ENCODE results near the gene PHF3. TPM values are rescaled to one million over a fixed set of nuclear protein-coding genes. Genes with fewer than 3 reads are reported as not detected.

Gene PHF3
- total RNA-seq, 4 donors from 2014 or later: 60.0 to 98.1 (median 79.8) TPM

- no peak overlapping the region for H3K27ac ChIP-seq
- H3K27me3 ChIP-seq: no peaks in the 10 kb centered on the region
- no peak overlapping the region for H3K4me3 ChIP-seq
- no peaks in the 10 kb centered on the region for H3K36me3 ChIP-seq
- WGBS, 2 donors (ENCODE audit: low coverage in 1 of 2): 89 to 92% methylated on average over 2 of the region's 2 CpGs
- TF ChIP-seq POLR2A (IDR thresholded peaks at IDR 0.05): no peak
- TF ChIP-seq POLR2AphosphoS5 (IDR thresholded peaks at IDR 0.05): no peak
- TF ChIP-seq EP300 (IDR thresholded peaks at IDR 0.05): no peak
- no peak for TF ChIP-seq CTCF (IDR thresholded peaks at IDR 0.05)
- H3K9me3 ChIP-seq: no peaks in the 10 kb centered on the region
- ATAC-seq: no peak
- H3K4me1 ChIP-seq: peaks cover 0 to 75% (median 8%) of the 10 kb centered on the region in 3 donors
Measured at GRCh38 chr6:63652980-63653379, 17.4 kb downstream of the PHF3 start.

GRCh38 chr6:63660757-63661156 lies 25.2 kb downstream of the PHF3 start:
- TF ChIP-seq CTCF (IDR thresholded peaks at IDR 0.05): no peak
- TF ChIP-seq POLR2AphosphoS5 (IDR thresholded peaks at IDR 0.05): no peak
- no peak for TF ChIP-seq EP300 (IDR thresholded peaks at IDR 0.05)
- no peak for TF ChIP-seq POLR2A (IDR thresholded peaks at IDR 0.05)
- no peaks in the 10 kb centered on the region for H3K9me3 ChIP-seq
- no peak for ATAC-seq
- H3K27ac ChIP-seq: no peak overlapping the region
- no peaks in the 10 kb centered on the region for H3K27me3 ChIP-seq
- peaks cover 0 to 81% (median 5%) of the 10 kb centered on the region in 3 donors for H3K4me1 ChIP-seq
- no peak overlapping the region for H3K4me3 ChIP-seq
- H3K36me3 ChIP-seq: no peaks in the 10 kb centered on the region
- WGBS, 2 donors (ENCODE audit: low coverage in 1 of 2): 14 to 36% methylated on average over 1 of the region's 1 CpG

GRCh38 chr6:63661769-63662168 lies 26.2 kb downstream of the PHF3 start:
- Histone ChIP-seq H3K4me3 (no peak overlapping the region), H3K9me3 (no peaks in the 10 kb centered on the region), H3K4me1 (peaks cover 0 to 75% (median 5%) of the 10 kb centered on the region in 3 donors), H3K36me3 (no peaks in the 10 kb centered on the region), H3K27me3 (no peaks in the 10 kb centered on the region), H3K27ac (no peak overlapping the region)
- 90% methylated on average over 2 of the region's 5 CpGs; no CpG with 5 or more reads in 1 of the 2 donors for WGBS, 2 donors (ENCODE audit: low coverage in 1 of 2)
- TF ChIP-seq POLR2AphosphoS5 (IDR thresholded peaks at IDR 0.05) (no peak), CTCF (IDR thresholded peaks at IDR 0.05) (no peak), POLR2A (IDR thresholded peaks at IDR 0.05) (no peak), EP300 (IDR thresholded peaks at IDR 0.05) (no peak)
- ATAC-seq: no peak

GRCh38 chr6:63663147-63663955 lies 27.7 kb downstream of the PHF3 start:
- TF ChIP-seq POLR2AphosphoS5 (IDR thresholded peaks at IDR 0.05) (no peak), POLR2A (IDR thresholded peaks at IDR 0.05) (no peak), EP300 (IDR thresholded peaks at IDR 0.05) (no peak), CTCF (IDR thresholded peaks at IDR 0.05) (no peak)
- 84 to 90% methylated on average over 5 of the region's 5 CpGs for WGBS, 2 donors (ENCODE audit: low coverage in 1 of 2)
- Histone ChIP-seq H3K27ac (no peak overlapping the region), H3K4me3 (no peak overlapping the region), H3K4me1 (peaks cover 0 to 68% (median 5%) of the 10 kb centered on the region in 3 donors), H3K9me3 (no peaks in the 10 kb centered on the region), H3K27me3 (no peaks in the 10 kb centered on the region), H3K36me3 (no peaks in the 10 kb centered on the region)
- ATAC-seq: no peak

GRCh38 chr6:63663956-63664281 lies 28.3 kb downstream of the PHF3 start:
- H3K9me3 ChIP-seq: no peaks in the 10 kb centered on the region
- no peaks in the 10 kb centered on the region for H3K27me3 ChIP-seq
- no peak for ATAC-seq
- H3K27ac ChIP-seq: no peak overlapping the region
- H3K4me3 ChIP-seq: no peak overlapping the region
- peaks cover 0 to 68% (median 5%) of the 10 kb centered on the region in 3 donors for H3K4me1 ChIP-seq
- no peaks in the 10 kb centered on the region for H3K36me3 ChIP-seq
- no peak for TF ChIP-seq POLR2AphosphoS5 (IDR thresholded peaks at IDR 0.05)
- no peak for TF ChIP-seq EP300 (IDR thresholded peaks at IDR 0.05)

Data from gastroesophageal sphincter (tissue), 4 donors.